Endodermal cell (in vitro differentiated cells): Measurements from ENCODE around the gene DNAH12. TPM values are rescaled to one million over a fixed set of nuclear protein-coding genes. Genes with fewer than 3 reads are reported as not detected.

ENCODE experiments used
- DNase-seq: peaks from one replicate; pipeline ENCODE4 v3.0.0-alpha.2; 2017
- H3K27ac ChIP-seq: 2 replicates; pipeline ENCODE4 v1.5.1; 2013; ENCODE audit warnings: mild to moderate bottlenecking, low read depth, low read length, moderate library complexity
- H3K27me3 ChIP-seq: 2 replicates; pipeline ENCODE4 v1.6.1; 2013; ENCODE audit warnings: mild to moderate bottlenecking, low read length, moderate library complexity; ENCODE audit not compliant: insufficient read depth, control insufficient read depth, poor library complexity, severe bottlenecking
- H3K36me3 ChIP-seq: 2 replicates; pipeline ENCODE4 v1.7.0; 2013; ENCODE audit warnings: mild to moderate bottlenecking, low read length, moderate library complexity; ENCODE audit not compliant: control insufficient read depth, insufficient read depth
- H3K4me1 ChIP-seq: one replicate; pipeline ENCODE4 v1.7.0; 2013; ENCODE audit warnings: low read length; ENCODE audit not compliant: control insufficient read depth, insufficient read depth
- H3K4me3 ChIP-seq: 2 replicates; pipeline ENCODE4 v1.5.1; 2013; ENCODE audit warnings: mild to moderate bottlenecking, low read length, moderate library complexity
- H3K9ac ChIP-seq: 2 replicates; pipeline ENCODE4 v1.6.1; 2013; ENCODE audit warnings: mild to moderate bottlenecking, low read length, moderate library complexity; ENCODE audit not compliant: poor library complexity, severe bottlenecking; ENCODE audit errors: extremely low read depth
- H3K9me3 ChIP-seq: 2 replicates; pipeline ENCODE4 v1.6.1; 2013; ENCODE audit warnings: mild to moderate bottlenecking, low read length, moderate library complexity; ENCODE audit not compliant: control insufficient read depth
- H3K27ac Mint-ChIP-seq: 2 replicates; pipeline ENCODE4 v1.8.0; 2020; ENCODE audit warnings: mixed read lengths
- H3K27me3 Mint-ChIP-seq: 2 replicates; pipeline ENCODE4 v1.8.0; 2021; ENCODE audit warnings: mild to moderate bottlenecking, mixed read lengths; ENCODE audit not compliant: insufficient read depth
- H3K36me3 Mint-ChIP-seq: 2 replicates; pipeline ENCODE4 v1.8.0; 2020; ENCODE audit warnings: low read depth, mixed read lengths
- H3K4me1 Mint-ChIP-seq: 2 replicates; pipeline ENCODE4 v1.8.0; 2020; ENCODE audit warnings: mixed read lengths
- H3K4me3 Mint-ChIP-seq: 2 replicates; pipeline ENCODE4 v1.8.0; 2020; ENCODE audit warnings: mild to moderate bottlenecking, moderate library complexity, mixed read lengths
- H3K9me3 Mint-ChIP-seq: 2 replicates; pipeline ENCODE4 v1.8.0; 2020; ENCODE audit warnings: mild to moderate bottlenecking, mixed read lengths
- CTCF ChIP-seq: fragments of 200-600 bp; sonication (generic); conservative IDR thresholded peaks from 2 replicates; pipeline ENCODE4 v1.5.0; 2021; ENCODE audit warnings: antibody characterized with exemption, mild to moderate bottlenecking
- WGBS, 2 experiments: methylation state at CpG; one replicate each; pipeline versions ENCODE4 v1.1.5 to v1.1.7; 2013; ENCODE audit warnings: missing lambda C conversion rate in 2 of 2, mixed read lengths in 1 of 2; ENCODE audit not compliant: insufficient coverage in 1 of 2, insufficient read length in 1 of 2; 5-methylcytosine and 5-hydroxymethylcytosine counted together
- total RNA-seq, 2 donors: library from RNA; stranded (reverse); fragmentation: NEBNext Ultra II Directional in 1 of 2; extraction: Animal tissue kit (Norgen Biotek cat#: 25700) in 1 of 2; gene quantifications; 2 replicates in 1 of 2; 3 replicates in 1 of 2; pipeline ENCODE4 v1.2.1, GENCODE V29; 2021

The DNAH12 gene
- total RNA-seq, 2 donors from 2014 or later, result 0.77 to 2.2 TPM

- no peaks in the 10 kb centered on the region for H3K9me3 ChIP-seq
- DNase-seq, result no peak
- no peaks in the 10 kb centered on the region for H3K27me3 ChIP-seq
- Mint-ChIP-seq H3K4me3 (no peak overlapping the region), H3K27ac (no peak overlapping the region), H3K36me3 (no peaks in the 10 kb centered on the region), H3K27me3 (peaks cover 8% of the 10 kb centered on the region), H3K4me1 (no peaks in the 10 kb centered on the region), H3K9me3 (no peaks in the 10 kb centered on the region)
- H3K4me1 ChIP-seq, result no peaks in the 10 kb centered on the region
- H3K9ac ChIP-seq, result no peak overlapping the region
- no peaks in the 10 kb centered on the region for H3K36me3 ChIP-seq
- no peak overlapping the region for H3K4me3 ChIP-seq
- 84 to 86% methylated on average over 2 to 3 of the region's 3 CpGs for WGBS, 2 experiments
- no peak for TF ChIP-seq CTCF
- no peak overlapping the region for H3K27ac ChIP-seq
Measured at GRCh38 chr3:57518276-57518915, 25.7 kb downstream of the DNAH12 start.

- no peak for DNase-seq
- TF ChIP-seq CTCF, result no peak
- 72 to 85% methylated on average over 2 of the region's 2 CpGs for WGBS, 2 experiments
Measured at GRCh38 chr3:57512166-57512565, 32.0 kb downstream of the DNAH12 start.

GRCh38 chr3:57505901-57506300 is 38.2 kb downstream of the DNAH12 start:
- Histone ChIP-seq H3K4me3 (no peak overlapping the region), H3K27me3 (no peaks in the 10 kb centered on the region), H3K9ac (no peak overlapping the region), H3K36me3 (no peaks in the 10 kb centered on the region), H3K27ac (no peak overlapping the region), H3K9me3 (no peaks in the 10 kb centered on the region), H3K4me1 (no peaks in the 10 kb centered on the region)
- no peaks in the 10 kb centered on the region for H3K4me1 Mint-ChIP-seq
- DNase-seq, result no peak
- 85 to 100% methylated on average over 1 of the region's 1 CpG for WGBS, 2 experiments
- TF ChIP-seq CTCF, result no peak
- H3K9me3 Mint-ChIP-seq, result no peaks in the 10 kb centered on the region
- H3K36me3 Mint-ChIP-seq, result no peaks in the 10 kb centered on the region
- no peaks in the 10 kb centered on the region for H3K27me3 Mint-ChIP-seq
- H3K27ac Mint-ChIP-seq, result no peak overlapping the region
- no peak overlapping the region for H3K4me3 Mint-ChIP-seq

More at GRCh38 chr3:57512166-57512565, 32.0 kb downstream of the DNAH12 start:
- no peaks in the 10 kb centered on the region for H3K36me3 Mint-ChIP-seq
- no peaks in the 10 kb centered on the region for H3K4me1 Mint-ChIP-seq
- no peak overlapping the region for H3K27ac ChIP-seq
- H3K4me3 ChIP-seq, result no peak overlapping the region
- no peaks in the 10 kb centered on the region for H3K27me3 ChIP-seq
- no peak overlapping the region for H3K9ac ChIP-seq
- H3K4me3 Mint-ChIP-seq, result no peak overlapping the region
- no peaks in the 10 kb centered on the region for H3K9me3 Mint-ChIP-seq
- no peak overlapping the region for H3K27ac Mint-ChIP-seq
- no peaks in the 10 kb centered on the region for H3K4me1 ChIP-seq
- no peaks in the 10 kb centered on the region for H3K27me3 Mint-ChIP-seq
- H3K9me3 ChIP-seq, result no peaks in the 10 kb centered on the region
- no peaks in the 10 kb centered on the region for H3K36me3 ChIP-seq
